RWPE1 (cell line): ENCODE data around the gene BRCA1.

Experiments used
- CTCF ChIA-PET: fragments of 350-600 bp; sonication (Branson Sonifier 250); formaldehyde crosslinking; extraction: SDS; loops from one replicate; lab custom pipeline; 2021; lab: Yijun Ruan, JAX
- POLR2A ChIA-PET: fragments of 400-600 bp; formaldehyde crosslinking; extraction: SDS; loops from one replicate; lab custom pipeline; 2020; ENCODE audit warnings: antibody characterized with exemption; ENCODE audit not compliant: low non-redundant PET; lab: Yijun Ruan, JAX
- DNase-seq: peaks from one replicate; pipeline ENCODE4 v3.0.0; 2012; ENCODE audit warnings: low spot score
- H3K27ac ChIP-seq: fragments of 450-650 bp; 2 replicates; pipeline ENCODE4 v1.5.1; 2017
- CTCF ChIP-seq: fragments of 450-650 bp; conservative IDR thresholded peaks from 2 replicates; pipeline ENCODE4 v1.5.1; 2017; ENCODE audit warnings: low read depth, mild to moderate bottlenecking

Gene BRCA1

GRCh38 chr17:43074869-43075268, 50.3 kb downstream of the BRCA1 start:
- TF ChIP-seq CTCF: no peak
- no peak overlapping the region for H3K27ac ChIP-seq
- POLR2A ChIA-PET: no interaction called here
- CTCF ChIA-PET: interaction anchor here (0.6 kb wide), 1 partner anchor 124 kb away, joined by 4 read pairs; no protein-coding TSS in a partner anchor
- DNase-seq: no peak

- H3K27ac ChIP-seq: no peak overlapping the region
- POLR2A ChIA-PET: no interaction called here
- CTCF ChIA-PET: interaction anchor here (0.6 kb wide), 1 partner anchor 624 kb away, joined by 3 read pairs; no protein-coding TSS in a partner anchor
- no peak for TF ChIP-seq CTCF
- DNase-seq: no peak
These were observed 54.3 kb downstream of the BRCA1 start for GRCh38 chr17:43070872-43071271.

- CTCF ChIA-PET: no interaction called here
- POLR2A ChIA-PET: no interaction called here
- H3K27ac ChIP-seq: no peak overlapping the region
- DNase-seq: no peak
- TF ChIP-seq CTCF: no peak
These were observed 54.9 kb downstream of the BRCA1 start for GRCh38 chr17:43070257-43070656.

GRCh38 chr17:43069368-43069898, 55.7 kb downstream of the BRCA1 start:
- H3K27ac ChIP-seq: no peak overlapping the region
- POLR2A ChIA-PET: no interaction called here
- CTCF ChIA-PET: no interaction called here
- DNase-seq: no peak
- no peak for TF ChIP-seq CTCF

GRCh38 chr17:43068570-43069367, 56.4 kb downstream of the BRCA1 start:
- no peak overlapping the region for H3K27ac ChIP-seq
- TF ChIP-seq CTCF: no peak
- POLR2A ChIA-PET: no interaction called here
- CTCF ChIA-PET: no interaction called here
- no peak for DNase-seq

- TF ChIP-seq CTCF: no peak
- H3K27ac ChIP-seq: no peak overlapping the region
- DNase-seq: no peak
- CTCF ChIA-PET: no interaction called here
- POLR2A ChIA-PET: interaction anchor here (0.5 kb wide), 1 partner anchor 10 kb away, joined by 4 read pairs; no protein-coding TSS in a partner anchor
These were observed 62.1 kb downstream of the BRCA1 start for GRCh38 chr17:43062984-43063638.
